Neural crest cell (in vitro differentiated cells): ENCODE results near the gene ABITRAM. TPM values are rescaled to one million over a fixed set of nuclear protein-coding genes. Genes with fewer than 3 reads are reported as not detected.
"Not testable (repeated sequence)": the region's sequence is repeated elsewhere in the genome, so short reads cannot be mapped to it uniquely, and the experiment has no call there.

Source experiments
- DNase-seq: peaks from one replicate; pipeline ENCODE4 v3.0.0; 2021; ENCODE audit warnings: low read depth, mixed read lengths, low spot score
- H3K27ac Mint-ChIP-seq: one replicate; pipeline ENCODE4 v1.8.0; 2021; ENCODE audit warnings: mild to moderate bottlenecking, mixed read lengths; ENCODE audit not compliant: unreplicated experiment
- H3K27me3 Mint-ChIP-seq: 2 replicates; pipeline ENCODE4 v1.8.0; 2021; ENCODE audit warnings: low read depth, mild to moderate bottlenecking, mixed read lengths
- H3K36me3 Mint-ChIP-seq: 2 replicates; pipeline ENCODE4 v1.8.0; 2021; ENCODE audit warnings: low read depth, mild to moderate bottlenecking, mixed read lengths
- H3K4me1 Mint-ChIP-seq: 2 replicates; pipeline ENCODE4 v1.8.0; 2021; ENCODE audit warnings: mixed read lengths
- H3K4me3 Mint-ChIP-seq: one replicate; pipeline ENCODE4 v1.8.0; 2021; ENCODE audit warnings: mild to moderate bottlenecking, mixed read lengths
- H3K9me3 Mint-ChIP-seq: 2 replicates; pipeline ENCODE4 v1.8.0; 2021; ENCODE audit warnings: mixed read lengths
- long read RNA-seq: library from polyadenylated mRNA; unstranded; transcript quantifications from one replicate; pipeline ENCODE4 v2.0.0, GENCODE V29; 2020
- total RNA-seq: library from RNA; stranded (reverse); gene quantifications from 2 replicates; pipeline ENCODE4 v1.2.1, GENCODE V29; 2021
- TF ChIP-seq, protein P1 (sequence below): fragments of 200-600 bp; sonication (generic); conservative IDR thresholded peaks from 2 replicates; pipeline ENCODE4 v1.5.0; 2021; ENCODE audit warnings: antibody characterized with exemption, mild to moderate bottlenecking

Gene ABITRAM, protein sequence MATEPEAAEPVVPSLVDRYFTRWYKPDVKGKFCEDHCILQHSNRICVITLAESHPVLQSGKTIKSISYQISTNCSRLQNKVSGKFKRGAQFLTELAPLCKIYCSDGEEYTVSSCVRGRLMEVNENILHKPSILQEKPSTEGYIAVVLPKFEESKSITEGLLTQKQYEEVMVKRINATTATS
- total RNA-seq, result 12.1 and 14.1 TPM in 2 replicates
- long read RNA-seq, transcript FAM206A-201 (6 exons, 2,134 nt), result major isoform, 11 of 16 reads
- long read RNA-seq, partial matches to known transcripts, result 0 of 16 reads
- long read RNA-seq, other reads (novel, unspliced or antisense), result 4 of 16 reads

DNA sequence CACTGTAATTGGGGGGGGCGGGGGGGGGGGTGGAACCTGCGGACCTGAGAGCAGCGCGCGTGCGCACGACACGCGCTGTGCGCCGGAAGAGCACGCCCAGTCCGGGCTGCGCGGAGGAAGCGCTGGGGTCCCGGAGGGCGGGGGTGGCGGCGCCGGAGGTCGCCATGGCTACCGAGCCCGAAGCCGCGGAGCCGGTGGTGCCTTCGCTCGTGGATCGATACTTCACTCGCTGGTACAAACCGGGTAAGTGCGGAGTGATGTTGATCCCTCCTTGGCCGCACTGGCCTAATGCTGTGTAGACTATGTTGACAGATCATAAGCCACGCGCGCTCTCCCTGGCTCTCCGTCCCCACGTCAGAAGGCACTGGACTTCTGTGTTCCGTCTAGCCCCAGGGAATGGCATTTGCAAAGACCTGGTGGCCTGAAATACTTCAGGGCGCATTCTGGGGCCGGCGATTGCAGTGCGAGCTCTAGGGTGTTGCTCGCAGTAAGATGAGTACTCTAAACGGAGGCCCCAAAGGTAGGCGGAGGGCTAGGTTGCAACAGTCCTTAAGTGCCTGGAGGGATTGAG, at the start of gene ABITRAM:
TSS of gene ABITRAM (plus strand) at position 78 of the 571 bp plus-strand sequence. CDS start at position 165, 87 bp downstream.
- peak; percentile 62 for DNase-seq
- H3K27me3 Mint-ChIP-seq, result no peaks in the 10 kb centered on the region

DNA sequence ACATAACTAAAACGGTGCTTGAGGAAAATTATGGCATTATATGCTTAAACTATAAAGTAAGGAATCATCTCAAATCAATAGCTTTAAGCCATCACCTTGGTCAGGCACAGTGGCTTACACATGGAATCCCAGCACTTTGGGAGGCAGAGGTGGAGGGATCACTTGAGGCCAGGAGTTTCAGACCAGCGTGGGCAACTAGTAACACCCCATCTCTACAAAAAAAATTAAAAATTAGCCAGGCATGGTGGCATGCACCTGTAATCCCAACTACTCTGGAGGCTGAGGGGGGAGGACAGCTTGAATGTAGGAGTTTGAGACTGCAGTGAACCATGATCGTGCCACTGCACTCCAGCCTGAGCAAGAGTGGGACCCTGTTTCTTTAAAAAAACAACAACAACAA, 49.5 kb upstream of the ABITRAM start:
- no peak for DNase-seq
- Mint-ChIP-seq H3K4me1 (no peaks in the 10 kb centered on the region), H3K4me3 (no peak overlapping the region), H3K27ac (no peak overlapping the region), H3K36me3 (peaks cover 26% of the 10 kb centered on the region), H3K9me3 (peaks cover 3% of the 10 kb centered on the region), H3K27me3 (no peaks in the 10 kb centered on the region)
- TF ChIP-seq, protein P1, sequence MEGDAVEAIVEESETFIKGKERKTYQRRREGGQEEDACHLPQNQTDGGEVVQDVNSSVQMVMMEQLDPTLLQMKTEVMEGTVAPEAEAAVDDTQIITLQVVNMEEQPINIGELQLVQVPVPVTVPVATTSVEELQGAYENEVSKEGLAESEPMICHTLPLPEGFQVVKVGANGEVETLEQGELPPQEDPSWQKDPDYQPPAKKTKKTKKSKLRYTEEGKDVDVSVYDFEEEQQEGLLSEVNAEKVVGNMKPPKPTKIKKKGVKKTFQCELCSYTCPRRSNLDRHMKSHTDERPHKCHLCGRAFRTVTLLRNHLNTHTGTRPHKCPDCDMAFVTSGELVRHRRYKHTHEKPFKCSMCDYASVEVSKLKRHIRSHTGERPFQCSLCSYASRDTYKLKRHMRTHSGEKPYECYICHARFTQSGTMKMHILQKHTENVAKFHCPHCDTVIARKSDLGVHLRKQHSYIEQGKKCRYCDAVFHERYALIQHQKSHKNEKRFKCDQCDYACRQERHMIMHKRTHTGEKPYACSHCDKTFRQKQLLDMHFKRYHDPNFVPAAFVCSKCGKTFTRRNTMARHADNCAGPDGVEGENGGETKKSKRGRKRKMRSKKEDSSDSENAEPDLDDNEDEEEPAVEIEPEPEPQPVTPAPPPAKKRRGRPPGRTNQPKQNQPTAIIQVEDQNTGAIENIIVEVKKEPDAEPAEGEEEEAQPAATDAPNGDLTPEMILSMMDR, result no peak

More for the DNA sequence above, at the start of gene ABITRAM:
- H3K9me3 Mint-ChIP-seq, result no peaks in the 10 kb centered on the region
- H3K27ac Mint-ChIP-seq, result peak within 1 kb of the TSS; percentile 98
- H3K4me1 Mint-ChIP-seq, result peaks cover 30% of the 10 kb centered on the region
- H3K36me3 Mint-ChIP-seq, result no peaks in the 10 kb centered on the region
- H3K4me3 Mint-ChIP-seq, result peak within 1 kb of the TSS; percentile 100
- TF ChIP-seq, protein P1, result no peak

DNA sequence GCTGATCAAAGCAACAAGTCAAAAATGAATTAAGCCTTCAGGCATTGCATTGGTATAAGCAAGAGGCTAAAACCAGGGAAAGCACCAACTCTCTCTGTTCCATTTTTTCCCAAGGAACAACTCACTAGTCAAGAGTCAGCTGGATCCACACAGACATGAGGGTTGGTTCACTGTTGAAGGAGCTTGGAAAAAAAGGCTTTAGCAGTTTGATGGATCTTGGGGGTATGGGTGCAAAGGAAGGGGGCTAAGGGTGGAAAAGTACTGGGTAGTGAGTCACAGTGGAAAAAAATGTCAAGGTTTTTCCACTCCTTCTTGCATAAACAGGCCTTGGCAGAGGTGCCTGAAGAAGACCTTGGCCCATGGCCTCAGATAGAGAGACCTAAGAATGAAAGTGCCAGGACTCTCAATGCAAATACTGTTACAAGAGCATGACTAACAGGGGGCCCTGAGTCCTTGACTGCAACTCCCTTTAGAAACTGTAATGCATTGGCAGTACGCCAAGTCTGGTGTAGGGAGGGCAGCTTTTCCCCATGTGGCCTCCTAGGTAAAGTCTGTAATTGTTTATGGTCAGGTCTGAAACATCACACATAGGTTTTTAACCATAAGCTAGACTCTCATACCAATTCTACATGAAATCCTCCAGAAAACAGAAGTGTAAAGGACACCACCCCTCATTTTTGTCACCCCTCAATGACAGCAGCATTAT, 48.4 kb upstream of the ABITRAM start:
- TF ChIP-seq, protein P1, result no peak
- peaks cover 3% of the 10 kb centered on the region for H3K9me3 Mint-ChIP-seq
- no peaks in the 10 kb centered on the region for H3K27me3 Mint-ChIP-seq
- peaks cover 24% of the 10 kb centered on the region for H3K36me3 Mint-ChIP-seq
- DNase-seq, result no peak
- H3K27ac Mint-ChIP-seq, result no peak overlapping the region
- H3K4me3 Mint-ChIP-seq, result no peak overlapping the region
- H3K4me1 Mint-ChIP-seq, result no peaks in the 10 kb centered on the region

DNA sequence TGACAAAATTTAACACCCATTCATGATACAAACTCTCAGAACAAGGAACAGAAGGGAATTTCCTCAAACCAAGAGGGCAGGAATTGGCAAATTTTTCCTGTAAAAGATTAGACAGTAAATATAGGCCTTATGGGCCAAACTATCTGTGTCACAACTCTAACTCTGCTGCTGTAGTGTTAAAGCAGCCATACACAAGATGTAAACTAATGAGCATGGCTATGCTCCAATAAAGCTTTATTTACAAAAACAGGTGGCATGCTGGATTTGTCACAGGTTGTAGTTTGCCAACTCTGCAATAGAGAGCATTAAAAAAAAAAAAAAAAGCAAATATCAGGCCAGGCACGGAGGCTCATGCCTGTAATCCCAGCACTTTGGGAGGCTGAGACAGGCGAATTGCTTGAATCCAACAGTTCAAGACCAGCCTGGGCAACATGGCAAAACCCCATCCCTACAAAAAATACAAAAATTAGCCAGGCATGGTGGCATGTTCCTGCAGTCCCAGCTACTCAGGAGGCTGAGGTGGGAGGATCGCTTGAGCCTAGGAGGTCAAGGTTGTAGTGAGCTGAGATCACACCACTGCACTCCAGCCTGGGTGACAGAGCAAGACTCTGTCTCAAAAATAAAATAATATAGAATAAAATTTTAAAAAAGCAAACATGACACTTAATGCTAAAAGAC, 47.5 kb upstream of the ABITRAM start:
- not testable (repeated sequence) for H3K27me3 Mint-ChIP-seq, H3K4me3 Mint-ChIP-seq, DNase-seq

DNA sequence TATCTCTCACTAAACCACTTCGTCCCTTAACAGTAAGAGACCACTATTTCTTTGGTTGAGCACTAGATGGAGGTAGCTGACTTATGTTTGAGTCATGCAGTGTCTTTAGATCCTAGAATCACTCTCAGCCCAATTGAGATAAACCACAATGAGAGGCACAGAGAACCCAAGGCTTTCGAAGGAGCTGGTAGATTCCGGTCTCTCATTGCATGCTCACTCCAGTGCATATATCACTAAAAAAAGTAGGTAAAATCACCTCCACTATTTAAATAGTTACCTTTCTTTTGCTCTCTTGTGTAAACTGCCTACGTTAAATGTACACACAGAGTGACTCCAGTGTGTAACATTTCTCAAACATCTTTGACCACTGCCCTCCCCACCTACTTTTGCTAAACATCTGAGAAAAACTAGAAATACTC, 44.5 kb upstream of the ABITRAM start:
- Mint-ChIP-seq H3K36me3 (peaks cover 28% of the 10 kb centered on the region), H3K4me3 (no peak overlapping the region), H3K9me3 (peaks cover 3% of the 10 kb centered on the region), H3K27me3 (no peaks in the 10 kb centered on the region), H3K27ac (no peak overlapping the region), H3K4me1 (no peaks in the 10 kb centered on the region)
- DNase-seq, result no peak
- TF ChIP-seq, protein P1, result no peak

More for the DNA sequence above, 47.5 kb upstream of the ABITRAM start:
- H3K27ac Mint-ChIP-seq, H3K9me3 Mint-ChIP-seq, H3K4me1 Mint-ChIP-seq: not testable (repeated sequence)
- peaks cover 27% of the 10 kb centered on the region for H3K36me3 Mint-ChIP-seq
